ENCODE data around the gene OR52N5.

GRCh38 chr11:5783255-5783654 lies at the start of gene OR52N5:
- TF ChIP-seq CTCF (IDR thresholded peaks at IDR 0.05): no peak
- TF ChIP-seq, protein P1, sequence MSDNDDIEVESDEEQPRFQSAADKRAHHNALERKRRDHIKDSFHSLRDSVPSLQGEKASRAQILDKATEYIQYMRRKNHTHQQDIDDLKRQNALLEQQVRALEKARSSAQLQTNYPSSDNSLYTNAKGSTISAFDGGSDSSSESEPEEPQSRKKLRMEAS (CRISPR knock-in tag; IDR thresholded peaks at IDR 0.05): no peak
- TF ChIP-seq, protein P2, sequence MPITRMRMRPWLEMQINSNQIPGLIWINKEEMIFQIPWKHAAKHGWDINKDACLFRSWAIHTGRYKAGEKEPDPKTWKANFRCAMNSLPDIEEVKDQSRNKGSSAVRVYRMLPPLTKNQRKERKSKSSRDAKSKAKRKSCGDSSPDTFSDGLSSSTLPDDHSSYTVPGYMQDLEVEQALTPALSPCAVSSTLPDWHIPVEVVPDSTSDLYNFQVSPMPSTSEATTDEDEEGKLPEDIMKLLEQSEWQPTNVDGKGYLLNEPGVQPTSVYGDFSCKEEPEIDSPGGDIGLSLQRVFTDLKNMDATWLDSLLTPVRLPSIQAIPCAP (CRISPR knock-in tag; IDR thresholded peaks at IDR 0.05): no peak
- TF ChIP-seq ELF4 (CRISPR knock-in tag; IDR thresholded peaks at IDR 0.05; ENCODE audit: low read depth): no peak
- no peak for TF ChIP-seq ZNF263 (CRISPR knock-in tag; IDR thresholded peaks at IDR 0.05; ENCODE audit: low read depth)
- TF ChIP-seq ATF6 (CRISPR knock-in tag; IDR thresholded peaks at IDR 0.05): no peak
- no peak for TF ChIP-seq NR2C2 (CRISPR knock-in tag; IDR thresholded peaks at IDR 0.05)
- no peak for TF ChIP-seq ZNF232 (CRISPR knock-in tag; IDR thresholded peaks at IDR 0.05)
- TF ChIP-seq NFYB (CRISPR knock-in tag; conservative IDR thresholded peaks at IDR 0.05; ENCODE audit: low read depth): no peak
- TF ChIP-seq SP1 (CRISPR knock-in tag; conservative IDR thresholded peaks at IDR 0.05): no peak
- TF ChIP-seq, protein P3, sequence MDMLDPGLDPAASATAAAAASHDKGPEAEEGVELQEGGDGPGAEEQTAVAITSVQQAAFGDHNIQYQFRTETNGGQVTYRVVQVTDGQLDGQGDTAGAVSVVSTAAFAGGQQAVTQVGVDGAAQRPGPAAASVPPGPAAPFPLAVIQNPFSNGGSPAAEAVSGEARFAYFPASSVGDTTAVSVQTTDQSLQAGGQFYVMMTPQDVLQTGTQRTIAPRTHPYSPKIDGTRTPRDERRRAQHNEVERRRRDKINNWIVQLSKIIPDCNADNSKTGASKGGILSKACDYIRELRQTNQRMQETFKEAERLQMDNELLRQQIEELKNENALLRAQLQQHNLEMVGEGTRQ (CRISPR knock-in tag; IDR thresholded peaks at IDR 0.05): no peak
- no peak for TF ChIP-seq USF1 (CRISPR knock-in tag; IDR thresholded peaks at IDR 0.05)

Measured in WTC11 (cell line).